Measurements from ENCODE around the gene SAP25.

DNA sequence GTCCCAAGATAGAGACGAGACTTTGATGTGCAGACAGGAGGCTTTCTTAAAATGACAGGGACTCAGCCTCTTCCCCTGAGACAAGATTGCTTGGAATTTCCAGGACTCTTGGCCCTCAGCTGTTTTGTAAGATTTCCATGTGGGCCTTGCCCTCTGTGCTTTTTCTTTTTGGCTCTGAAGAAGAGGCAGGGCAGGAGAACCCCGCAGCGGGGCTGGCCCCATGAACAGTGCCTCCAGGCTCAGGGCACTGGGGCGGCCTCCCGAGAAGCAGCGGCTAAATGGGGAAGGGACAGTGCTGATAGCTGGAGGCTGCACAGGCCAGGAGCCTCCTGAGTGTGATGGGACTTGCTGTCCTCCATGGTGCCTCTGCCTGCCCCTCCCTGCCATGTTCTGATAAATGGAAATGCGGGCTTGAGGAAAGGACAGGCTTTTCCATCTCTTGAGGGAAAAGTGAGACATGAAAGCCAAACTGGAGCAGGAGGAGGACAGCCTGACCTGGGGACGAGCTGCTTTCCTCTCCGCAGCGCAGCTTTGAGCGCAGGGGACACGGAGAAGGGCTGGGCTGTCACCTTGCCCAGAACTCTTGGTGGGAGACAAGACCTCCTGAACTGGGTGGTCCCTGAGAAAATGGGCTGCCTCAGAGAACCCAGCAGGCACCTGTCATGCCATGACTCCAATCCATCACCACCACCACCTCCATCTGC is 12.1 kb downstream of the SAP25 start:
- no peak for TF ChIP-seq POLR2A (IDR thresholded peaks at IDR 0.05)
- TF ChIP-seq, protein P1, sequence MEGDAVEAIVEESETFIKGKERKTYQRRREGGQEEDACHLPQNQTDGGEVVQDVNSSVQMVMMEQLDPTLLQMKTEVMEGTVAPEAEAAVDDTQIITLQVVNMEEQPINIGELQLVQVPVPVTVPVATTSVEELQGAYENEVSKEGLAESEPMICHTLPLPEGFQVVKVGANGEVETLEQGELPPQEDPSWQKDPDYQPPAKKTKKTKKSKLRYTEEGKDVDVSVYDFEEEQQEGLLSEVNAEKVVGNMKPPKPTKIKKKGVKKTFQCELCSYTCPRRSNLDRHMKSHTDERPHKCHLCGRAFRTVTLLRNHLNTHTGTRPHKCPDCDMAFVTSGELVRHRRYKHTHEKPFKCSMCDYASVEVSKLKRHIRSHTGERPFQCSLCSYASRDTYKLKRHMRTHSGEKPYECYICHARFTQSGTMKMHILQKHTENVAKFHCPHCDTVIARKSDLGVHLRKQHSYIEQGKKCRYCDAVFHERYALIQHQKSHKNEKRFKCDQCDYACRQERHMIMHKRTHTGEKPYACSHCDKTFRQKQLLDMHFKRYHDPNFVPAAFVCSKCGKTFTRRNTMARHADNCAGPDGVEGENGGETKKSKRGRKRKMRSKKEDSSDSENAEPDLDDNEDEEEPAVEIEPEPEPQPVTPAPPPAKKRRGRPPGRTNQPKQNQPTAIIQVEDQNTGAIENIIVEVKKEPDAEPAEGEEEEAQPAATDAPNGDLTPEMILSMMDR (IDR thresholded peaks at IDR 0.05) = no peak

Measured in adrenal gland (tissue), 5 donors.